A549 treated with CORT108297 at 1 μM for 4 hours (cell line): ENCODE data around the gene FAM90A26. TPM values are rescaled to one million over a fixed set of nuclear protein-coding genes. Genes with fewer than 3 reads are reported as not detected.

Experiments
- total RNA-seq: library from RNA; stranded (reverse); fragments of 200-300 nt; extraction: Qiagen RNA extraction; gene quantifications from 5 replicates; pipeline ENCODE4 v1.2.3, GENCODE V29; 2022

Gene FAM90A26
- not detected in 5 replicates for total RNA-seq

GRCh38 chr4:9169791-9170459 is at the start of gene FAM90A26:
Gene FAM90A26 (plus strand): TSS chr4:9170409. CDS start chr4:9173173, 2,764 bp downstream.

GRCh38 chr4:9210357-9210756 is 40.1 kb downstream of the FAM90A26 start, which contains the start of gene USP17L10:
Gene USP17L10 (plus strand): TSS chr4:9210657. CDS start chr4:9210657, 0 bp downstream.

GRCh38 chr4:9215105-9215504 is 44.9 kb downstream of the FAM90A26 start, which contains the start of gene USP17L11:
Gene USP17L11 (plus strand): TSS chr4:9215405. CDS start chr4:9215405, 0 bp downstream.

GRCh38 chr4:9219852-9220251 is 49.6 kb downstream of the FAM90A26 start, which contains the start of gene USP17L12:
Gene USP17L12 (plus strand): TSS chr4:9220152. CDS start chr4:9220152, 0 bp downstream.

GRCh38 chr4:9224596-9224995 is 54.4 kb downstream of the FAM90A26 start, which contains the start of gene USP17L13:
Gene USP17L13 (plus strand): TSS chr4:9224896. CDS start chr4:9224896, 0 bp downstream.

Other genes starting within 250 kb of the FAM90A26 start
- not detected in 5 replicates for gene USP17L10, start 40.2 kb downstream of the FAM90A26 start, total RNA-seq
- gene USP17L11, start 45.0 kb downstream of the FAM90A26 start, total RNA-seq = not detected in 5 replicates
- gene USP17L12, start 49.7 kb downstream of the FAM90A26 start, total RNA-seq = not detected in 5 replicates
- gene USP17L13, start 54.5 kb downstream of the FAM90A26 start, total RNA-seq = not detected in 5 replicates
- not detected in 5 replicates for gene USP17L15, start 64.0 kb downstream of the FAM90A26 start, total RNA-seq
- gene USP17L17, start 73.5 kb downstream of the FAM90A26 start, total RNA-seq = not detected in 5 replicates
- gene USP17L18, start 78.2 kb downstream of the FAM90A26 start, total RNA-seq = not detected in 5 replicates
- not detected in 5 replicates for gene USP17L19, start 83.0 kb downstream of the FAM90A26 start, total RNA-seq
- not detected in 5 replicates for gene USP17L20, start 87.7 kb downstream of the FAM90A26 start, total RNA-seq
- not detected in 5 replicates for gene USP17L21, start 92.5 kb downstream of the FAM90A26 start, total RNA-seq
- gene USP17L22, start 97.2 kb downstream of the FAM90A26 start, total RNA-seq = not detected in 5 replicates
- not detected in 5 replicates for gene USP17L24, start 154.8 kb downstream of the FAM90A26 start, total RNA-seq
- not detected in 5 replicates for gene USP17L25, start 159.5 kb downstream of the FAM90A26 start, total RNA-seq
- not detected in 5 replicates for gene USP17L26, start 164.2 kb downstream of the FAM90A26 start, total RNA-seq
- gene USP17L5, start 169.0 kb downstream of the FAM90A26 start, total RNA-seq = not detected in 5 replicates
- not detected in 5 replicates for gene USP17L27, start 173.7 kb downstream of the FAM90A26 start, total RNA-seq
- not detected in 5 replicates for gene USP17L28, start 178.5 kb downstream of the FAM90A26 start, total RNA-seq
- gene USP17L29, start 183.2 kb downstream of the FAM90A26 start, total RNA-seq = not detected in 5 replicates
- not detected in 5 replicates for gene USP17L30, start 192.7 kb downstream of the FAM90A26 start, total RNA-seq